Measurements from ENCODE around the gene USF2.

The USF2 gene

GRCh38 chr19:35265126-35265899 lies 3.4 kb upstream of the USF2 start (continued):
- TF ChIP-seq ZNF26 (tag by site-specific recombination; IDR thresholded peaks at IDR 0.05), result no peak
- peak; percentile 34; the same call in 1 of the 2 replicates for TF ChIP-seq ZBTB20 (tag by site-specific recombination; IDR thresholded peaks at IDR 0.05)
- TF ChIP-seq ZNF140 (tag by site-specific recombination; IDR thresholded peaks at IDR 0.05), result no peak
- TF ChIP-seq ZNF221 (tag by site-specific recombination; IDR thresholded peaks at IDR 0.05; ENCODE audit: borderline replicate concordance), result no peak
- TF ChIP-seq ZNF660 (tag by site-specific recombination; IDR thresholded peaks at IDR 0.05), result no peak
- TF ChIP-seq KLF1 (tag by site-specific recombination; IDR thresholded peaks at IDR 0.05), result peak; percentile 39; the same call in 1 of the 2 replicates
- TF ChIP-seq ZNF623 (tag by site-specific recombination; IDR thresholded peaks at IDR 0.05), result no peak
- no peak for TF ChIP-seq GLI2 (tag by site-specific recombination; IDR thresholded peaks at IDR 0.05; ENCODE audit: borderline replicate concordance, low read depth)
- no peak for TF ChIP-seq TSHZ1 (tag by site-specific recombination; IDR thresholded peaks at IDR 0.05; ENCODE audit: borderline replicate concordance)
- peak; percentile 40; the same call in 1 of the 2 replicates for TF ChIP-seq EGR2 (tag by site-specific recombination; IDR thresholded peaks at IDR 0.05; ENCODE audit: low read depth)
- no peak for TF ChIP-seq ZNF157 (tag by site-specific recombination; IDR thresholded peaks at IDR 0.05)
- TF ChIP-seq ZNF280D (tag by site-specific recombination; IDR thresholded peaks at IDR 0.05), result no peak
- peak; percentile 34; the same call in 1 of the 2 replicates for TF ChIP-seq ZNF146 (tag by site-specific recombination; IDR thresholded peaks at IDR 0.05)
- peak; percentile 27; the same call in 1 of the 2 replicates for TF ChIP-seq ZSCAN30 (tag by site-specific recombination; IDR thresholded peaks at IDR 0.05)
- TF ChIP-seq ZFHX2 (tag by site-specific recombination; conservative IDR thresholded peaks at IDR 0.05), result peak; percentile 77
- TF ChIP-seq ZNF202 (tag by site-specific recombination; IDR thresholded peaks at IDR 0.05; ENCODE audit: borderline replicate concordance), result no peak
- no peak for TF ChIP-seq ZSCAN23 (tag by site-specific recombination; IDR thresholded peaks at IDR 0.05)
- no peak for TF ChIP-seq ZNF626 (tag by site-specific recombination; IDR thresholded peaks at IDR 0.05)
- no peak for TF ChIP-seq OSR2 (tag by site-specific recombination; IDR thresholded peaks at IDR 0.05)
- TF ChIP-seq BCL11A (tag by site-specific recombination; IDR thresholded peaks at IDR 0.05; ENCODE audit: low read depth), result no peak

Measured in HEK293 (cell line).